NAMALWA (cell line): ENCODE results near the gene SMARCA4.
A peak's percentile ranks its signal among the peaks of the same experiment; 100 is the strongest.
"Not testable (repeated sequence)": the region's sequence is repeated elsewhere in the genome, so short reads cannot be mapped to it uniquely, and the experiment has no call there.

Experiments used
- DNase-seq: peaks from one replicate; pipeline ENCODE4 v3.0.0-alpha.2; 2015; ENCODE audit warnings: low spot score

The SMARCA4 gene

DNA sequence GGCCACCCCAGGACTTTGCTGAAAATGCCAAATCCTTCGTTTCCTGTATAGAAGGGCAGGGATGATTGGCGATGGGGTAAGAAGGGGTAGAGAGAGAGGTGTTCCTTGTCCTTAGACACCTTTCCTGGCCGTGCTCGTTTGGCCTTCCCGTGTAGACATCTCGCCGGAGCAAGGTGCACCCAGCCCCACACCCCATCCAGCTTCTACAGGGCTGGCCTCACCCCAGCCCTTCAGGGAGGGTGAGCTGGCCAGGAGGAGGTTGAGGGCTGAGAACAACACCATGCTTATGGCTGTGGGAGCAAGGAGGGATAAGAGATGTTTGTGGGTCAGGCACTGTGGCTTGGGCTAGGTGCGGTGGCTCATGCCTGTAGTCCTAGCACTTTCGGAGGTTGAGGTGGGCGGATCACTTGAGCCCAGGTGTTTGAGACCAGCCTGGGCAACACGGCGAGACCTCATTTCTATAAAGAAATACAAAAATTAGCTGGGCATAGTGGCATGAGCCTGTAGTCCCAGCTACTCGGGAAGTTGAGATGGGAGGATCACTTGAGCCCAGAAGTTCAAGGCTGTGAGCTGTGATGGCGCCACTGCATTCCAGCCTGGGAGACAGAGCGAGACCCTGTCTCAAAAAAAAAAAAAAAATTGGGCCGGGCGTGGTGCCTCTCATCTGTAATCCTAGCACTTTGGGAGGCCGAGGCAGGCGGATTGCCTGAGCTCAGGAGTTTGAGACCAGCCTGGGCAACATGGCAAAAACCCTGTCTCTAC lies 15.5 kb downstream of the SMARCA4 start:
- no peak for DNase-seq

DNA sequence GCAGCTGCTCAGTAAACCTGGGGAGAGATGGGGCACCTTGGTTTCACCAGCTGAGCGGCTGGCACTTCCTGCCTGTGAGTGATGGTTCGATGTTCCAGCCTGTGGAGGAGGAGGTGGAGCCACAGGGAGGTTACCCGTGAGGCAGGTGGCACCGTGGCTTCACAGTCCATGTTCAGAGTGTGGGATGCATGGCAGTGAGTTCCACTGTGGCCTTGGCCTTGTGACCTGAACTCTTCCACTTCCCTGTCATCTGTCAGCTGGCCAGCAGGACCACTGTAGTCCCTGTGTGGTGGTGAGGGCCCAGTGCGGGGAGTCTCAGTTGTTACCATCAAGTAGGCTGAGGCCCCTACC lies 16.9 kb downstream of the SMARCA4 start:
- no peak for DNase-seq

DNA sequence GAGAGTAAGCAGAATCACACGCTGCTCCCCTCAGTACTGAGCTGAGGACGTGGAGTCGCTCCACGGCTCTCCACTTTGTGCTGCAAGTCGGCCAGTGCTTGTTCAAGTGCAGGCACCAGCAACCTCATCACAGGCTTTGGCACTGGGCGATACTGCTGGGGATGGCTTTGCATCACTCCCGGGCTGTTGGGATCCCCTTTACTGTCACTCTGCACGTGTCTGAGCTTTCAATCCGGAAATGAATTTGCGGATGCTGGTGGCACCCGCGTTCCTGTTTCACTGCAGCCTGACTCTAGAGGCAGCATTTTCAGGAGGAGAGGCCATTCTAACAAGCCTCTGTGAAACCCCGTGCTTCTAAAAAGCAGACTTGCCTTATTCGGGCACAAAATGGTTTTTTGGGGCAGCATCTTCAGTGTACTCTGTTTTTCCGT lies 19.1 kb downstream of the SMARCA4 start:
- peak; percentile 72 for DNase-seq

DNA sequence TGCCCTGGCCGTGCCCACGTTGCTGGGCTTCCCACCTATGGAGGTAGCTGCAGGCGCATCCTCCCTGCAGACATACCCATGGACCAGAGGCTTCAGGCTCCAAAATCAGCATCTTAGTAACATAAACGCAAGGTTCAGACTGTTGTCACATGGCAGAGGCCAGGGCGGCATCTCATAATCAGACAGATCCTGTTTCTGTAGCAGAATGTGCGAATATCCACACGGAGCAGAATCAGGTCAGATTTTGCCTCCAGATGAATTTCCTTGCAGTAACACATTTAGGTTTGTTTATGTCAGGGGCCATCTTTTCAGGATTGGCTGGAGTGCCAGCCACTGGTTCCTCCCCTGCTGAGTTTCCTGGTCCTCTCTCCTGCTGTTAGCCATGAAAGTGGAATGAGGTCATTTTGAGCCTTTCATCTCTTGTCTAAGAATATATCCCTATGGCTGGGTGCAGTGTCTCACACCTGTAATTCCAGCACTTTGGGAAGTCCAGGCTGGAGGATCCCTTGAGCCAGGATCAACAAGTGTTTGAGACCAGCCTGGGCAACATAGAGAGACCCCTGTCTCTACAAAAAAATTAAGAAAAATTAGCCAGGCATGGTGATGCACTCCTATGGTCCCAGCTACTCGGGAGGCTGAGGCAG lies 20.5 kb downstream of the SMARCA4 start:
- no peak for DNase-seq

DNA sequence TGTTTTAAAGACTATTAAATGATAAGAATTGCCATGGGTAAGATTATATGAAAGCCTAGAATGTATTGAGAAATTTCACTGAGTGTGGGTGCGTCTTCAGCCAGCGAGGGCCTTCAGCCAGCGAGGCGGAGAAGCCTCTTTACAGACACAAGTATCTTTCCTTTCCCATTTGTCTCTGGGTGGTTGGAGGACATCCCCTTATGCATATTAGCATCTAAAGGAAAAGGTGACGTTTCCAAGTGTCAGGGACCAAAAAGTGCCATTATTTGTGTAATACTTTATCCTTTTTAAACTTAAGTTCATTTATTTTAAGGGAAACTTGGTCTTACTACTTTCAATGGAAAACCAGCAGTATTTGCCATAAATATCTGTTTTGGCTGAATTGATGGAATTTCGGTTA lies 22.2 kb downstream of the SMARCA4 start:
- DNase-seq = no peak

DNA sequence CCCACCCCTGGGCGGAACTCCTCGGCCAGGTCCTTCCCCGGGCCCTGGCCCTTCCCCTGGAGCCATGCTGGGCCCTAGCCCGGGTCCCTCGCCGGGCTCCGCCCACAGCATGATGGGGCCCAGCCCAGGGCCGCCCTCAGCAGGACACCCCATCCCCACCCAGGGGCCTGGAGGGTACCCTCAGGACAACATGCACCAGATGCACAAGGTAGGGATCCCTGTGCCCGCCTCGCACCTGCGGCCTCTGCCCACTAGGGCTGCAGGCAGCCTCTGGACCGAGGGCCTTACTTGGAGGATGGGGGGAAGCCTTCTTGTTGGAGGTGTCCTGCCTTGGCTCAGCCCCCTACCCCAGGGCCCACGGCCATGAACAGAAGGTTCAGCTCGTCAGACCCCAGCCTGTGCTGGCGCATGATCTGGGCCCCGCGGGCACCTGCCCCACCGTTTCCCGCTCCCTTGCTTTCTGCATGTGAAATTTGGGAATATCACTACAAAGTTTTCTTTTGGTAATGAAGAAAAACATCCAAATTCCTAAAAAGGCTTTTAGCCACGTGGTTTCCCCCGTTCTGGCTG lies 23.4 kb downstream of the SMARCA4 start:
- no peak for DNase-seq

DNA sequence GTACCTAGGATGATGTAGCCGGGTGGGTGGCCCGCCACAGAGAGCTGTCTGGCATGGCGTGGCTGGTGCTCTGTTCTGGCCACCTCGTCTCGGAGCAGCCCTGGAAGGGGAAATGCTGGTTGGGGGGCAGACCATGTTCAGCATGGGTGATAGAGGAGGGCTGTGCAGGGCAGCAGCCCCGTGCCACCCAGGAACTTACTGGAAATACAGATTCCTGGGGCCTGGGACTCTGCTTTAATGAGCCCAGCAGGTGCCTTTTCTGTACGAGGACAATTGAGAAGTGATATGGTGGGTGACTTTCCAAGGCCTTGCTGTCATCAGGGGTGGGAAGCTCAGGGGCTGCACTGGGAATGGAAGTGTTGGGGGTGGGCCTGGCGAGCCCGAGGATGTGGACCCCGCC lies 24.7 kb downstream of the SMARCA4 start:
- no peak for DNase-seq

DNA sequence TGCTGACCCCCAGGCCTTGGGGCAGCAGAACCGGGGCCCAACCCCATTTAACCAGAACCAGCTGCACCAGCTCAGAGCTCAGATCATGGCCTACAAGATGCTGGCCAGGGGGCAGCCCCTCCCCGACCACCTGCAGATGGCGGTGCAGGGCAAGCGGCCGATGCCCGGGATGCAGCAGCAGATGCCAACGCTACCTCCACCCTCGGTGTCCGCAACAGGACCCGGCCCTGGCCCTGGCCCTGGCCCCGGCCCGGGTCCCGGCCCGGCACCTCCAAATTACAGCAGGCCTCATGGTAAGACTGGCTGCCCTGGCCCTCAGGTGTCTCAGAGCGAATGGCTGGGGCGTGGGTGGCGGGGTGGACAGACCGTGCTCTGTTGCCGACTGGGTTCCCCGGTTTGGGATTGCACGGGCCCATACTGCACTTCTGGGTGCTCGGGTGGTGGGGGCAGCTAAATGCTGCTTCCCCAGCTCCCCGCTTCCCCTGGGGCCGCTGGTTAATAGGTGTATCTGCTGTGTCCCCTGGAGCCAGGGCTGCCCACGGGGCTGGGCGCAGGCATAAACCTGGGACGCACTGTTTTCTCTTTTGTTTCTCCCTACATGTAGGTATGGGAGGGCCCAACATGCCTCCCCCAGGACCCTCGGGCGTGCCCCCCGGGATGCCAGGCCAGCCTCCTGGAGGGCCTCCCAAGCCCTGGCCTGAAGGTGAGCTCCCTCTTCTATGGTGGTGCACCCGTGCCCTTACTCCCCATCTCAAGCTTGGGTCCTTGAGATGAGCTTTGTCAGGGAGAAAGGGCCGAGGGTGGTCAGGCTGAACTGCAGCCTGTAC lies 25.7 kb downstream of the SMARCA4 start:
- no peak for DNase-seq

DNA sequence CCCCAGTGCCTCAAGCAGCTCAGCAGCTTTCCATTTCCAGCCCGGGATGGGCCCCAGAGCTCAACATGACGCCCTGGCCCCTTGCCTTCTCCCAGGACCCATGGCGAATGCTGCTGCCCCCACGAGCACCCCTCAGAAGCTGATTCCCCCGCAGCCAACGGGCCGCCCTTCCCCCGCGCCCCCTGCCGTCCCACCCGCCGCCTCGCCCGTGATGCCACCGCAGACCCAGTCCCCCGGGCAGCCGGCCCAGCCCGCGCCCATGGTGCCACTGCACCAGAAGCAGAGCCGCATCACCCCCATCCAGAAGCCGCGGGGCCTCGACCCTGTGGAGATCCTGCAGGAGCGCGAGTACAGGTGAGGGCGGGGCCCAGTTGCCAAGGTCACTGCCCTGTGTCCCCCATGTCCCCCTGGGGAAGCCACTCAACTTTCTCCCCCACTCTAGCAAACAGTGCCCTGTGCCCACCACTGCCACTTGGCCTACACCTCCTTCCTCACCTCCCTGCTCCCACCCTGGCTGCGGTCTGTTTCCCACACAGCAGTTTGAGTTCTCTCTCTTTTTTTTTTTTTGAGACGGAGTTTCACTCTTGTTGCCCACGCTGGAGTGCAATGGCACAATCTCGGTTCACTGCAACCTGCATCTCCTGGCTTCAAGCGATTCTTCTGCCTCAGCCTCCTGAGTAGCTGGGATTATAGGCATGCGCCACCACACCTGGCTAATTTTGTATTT lies 26.9 kb downstream of the SMARCA4 start:
- DNase-seq = no peak

DNA sequence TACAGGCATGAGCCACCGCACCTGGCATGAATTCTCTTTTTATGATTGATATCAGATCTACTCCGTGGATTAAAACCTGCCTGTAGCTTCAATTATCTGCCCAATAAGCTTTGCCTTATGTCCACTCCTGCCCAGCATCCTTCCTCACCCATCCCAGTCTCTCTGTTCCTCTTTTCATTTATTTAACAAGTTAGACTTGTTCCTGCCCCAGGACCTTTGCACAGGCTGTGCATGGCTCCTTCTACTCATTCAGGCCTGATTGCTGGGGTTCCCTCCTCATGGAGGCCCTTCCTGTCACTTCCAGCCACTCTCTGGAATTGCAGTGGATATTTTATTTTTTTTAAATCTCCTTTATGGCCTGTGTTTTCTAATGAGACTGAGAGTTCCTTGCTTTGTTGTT lies 27.6 kb downstream of the SMARCA4 start:
- no peak for DNase-seq

DNA sequence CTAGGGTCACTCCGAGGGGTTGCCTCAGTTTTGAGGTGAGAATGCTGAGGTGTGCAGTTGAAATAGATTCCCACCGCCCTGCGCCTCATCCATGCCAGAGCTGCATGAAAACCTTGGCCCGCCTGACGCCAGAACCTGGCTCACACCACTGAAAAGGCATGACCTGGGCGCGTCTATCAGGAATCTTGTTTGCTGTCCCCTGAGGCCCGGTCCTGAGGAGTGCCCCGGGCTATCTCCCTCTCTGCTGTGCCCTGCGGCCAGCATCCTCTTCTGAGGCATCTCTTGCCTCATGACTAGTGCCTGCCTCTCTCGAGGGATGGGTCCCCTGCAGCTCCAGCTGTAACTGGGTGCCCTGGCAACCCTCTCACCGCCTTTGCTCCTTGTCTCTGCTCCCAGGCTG lies 28.1 kb downstream of the SMARCA4 start:
- DNase-seq = no peak

DNA sequence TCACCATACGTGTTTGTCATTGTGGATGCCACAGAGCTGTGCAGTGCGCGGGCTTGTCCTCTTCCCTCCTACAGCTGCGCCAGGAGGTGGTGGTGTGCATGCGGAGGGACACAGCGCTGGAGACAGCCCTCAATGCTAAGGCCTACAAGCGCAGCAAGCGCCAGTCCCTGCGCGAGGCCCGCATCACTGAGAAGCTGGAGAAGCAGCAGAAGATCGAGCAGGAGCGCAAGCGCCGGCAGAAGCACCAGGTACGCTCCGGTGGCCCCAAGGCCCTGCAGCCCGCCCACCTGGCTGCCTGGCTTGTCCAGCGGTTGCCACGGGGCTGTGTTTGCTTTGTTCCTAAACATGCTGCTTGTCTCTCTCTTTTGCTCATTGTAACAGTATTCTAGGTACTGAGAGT lies 30.2 kb downstream of the SMARCA4 start:
- no peak for DNase-seq

DNA sequence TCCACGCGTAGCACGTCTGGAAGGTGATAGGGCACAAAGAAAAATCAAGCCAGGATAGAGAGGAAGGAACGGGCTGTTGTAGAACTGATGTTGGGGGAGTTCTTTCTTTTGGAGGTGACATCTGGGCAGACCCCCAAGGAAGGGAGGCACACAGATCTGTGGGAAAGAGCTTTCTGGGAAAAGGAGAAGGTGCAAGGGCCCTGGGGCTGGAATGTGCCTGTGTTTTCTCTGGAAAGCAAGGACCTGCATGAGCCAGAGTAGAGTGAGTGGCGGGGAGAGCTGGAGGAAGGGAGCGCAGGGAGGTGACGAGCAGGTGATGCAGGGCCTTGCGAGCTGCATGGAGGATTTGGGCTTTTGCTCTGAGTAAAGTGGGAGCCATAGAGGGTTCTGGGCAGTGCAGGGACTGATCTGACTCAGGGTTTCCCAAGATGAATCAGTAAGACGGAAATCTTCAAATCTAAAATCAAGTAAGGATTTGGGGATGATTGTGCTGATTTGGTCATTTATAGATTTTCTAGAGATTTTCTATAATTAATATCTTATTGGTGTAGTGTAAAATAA lies 30.8 kb downstream of the SMARCA4 start:
- no peak for DNase-seq

DNA sequence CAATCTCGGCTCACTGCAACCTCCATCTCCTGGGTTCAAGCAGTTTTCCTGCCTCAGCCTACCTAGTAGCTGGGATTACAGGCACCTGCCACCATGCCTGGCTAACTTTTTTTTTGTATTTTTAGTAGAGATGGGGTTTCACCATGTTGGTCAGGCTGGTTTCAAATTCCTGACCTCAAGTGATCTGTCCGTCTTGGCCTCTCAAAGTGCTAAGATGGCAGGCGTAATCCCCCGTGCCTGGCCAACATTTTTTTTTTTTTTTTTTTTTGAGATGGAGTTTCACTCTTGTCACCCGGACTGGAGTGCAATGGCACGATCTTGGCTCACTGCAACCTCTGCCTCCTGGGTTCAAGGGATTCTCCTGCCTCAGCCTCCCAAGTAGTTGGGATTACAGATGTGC lies 31.3 kb downstream of the SMARCA4 start:
- not testable (repeated sequence) for DNase-seq

DNA sequence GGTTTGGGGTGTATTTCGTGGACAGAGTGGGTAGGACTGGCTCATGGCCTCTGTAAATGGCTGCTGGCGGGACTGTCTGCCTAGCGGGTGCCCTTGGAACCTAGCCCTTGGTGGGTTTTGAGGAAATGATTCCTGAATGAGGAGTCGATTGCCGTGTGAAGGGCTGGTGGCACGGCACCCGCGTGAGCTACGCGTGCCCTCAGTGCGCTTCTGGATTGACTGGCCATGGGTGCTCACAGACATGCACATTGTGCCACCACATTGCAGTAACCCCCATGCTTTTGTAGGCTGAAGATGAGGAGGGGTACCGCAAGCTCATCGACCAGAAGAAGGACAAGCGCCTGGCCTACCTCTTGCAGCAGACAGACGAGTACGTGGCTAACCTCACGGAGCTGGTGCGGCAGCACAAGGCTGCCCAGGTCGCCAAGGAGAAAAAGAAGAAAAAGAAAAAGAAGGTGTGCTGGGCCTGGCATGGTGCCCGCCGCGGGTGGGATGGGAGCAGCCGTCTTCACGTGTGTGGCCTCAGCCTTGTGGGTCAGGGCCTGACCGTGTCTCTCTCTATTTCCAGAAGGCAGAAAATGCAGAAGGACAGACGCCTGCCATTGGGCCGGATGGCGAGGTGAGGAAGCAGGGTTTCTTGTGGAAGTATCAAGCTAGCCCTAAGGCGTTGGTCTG lies 35.2 kb downstream of the SMARCA4 start:
- no peak for DNase-seq

DNA sequence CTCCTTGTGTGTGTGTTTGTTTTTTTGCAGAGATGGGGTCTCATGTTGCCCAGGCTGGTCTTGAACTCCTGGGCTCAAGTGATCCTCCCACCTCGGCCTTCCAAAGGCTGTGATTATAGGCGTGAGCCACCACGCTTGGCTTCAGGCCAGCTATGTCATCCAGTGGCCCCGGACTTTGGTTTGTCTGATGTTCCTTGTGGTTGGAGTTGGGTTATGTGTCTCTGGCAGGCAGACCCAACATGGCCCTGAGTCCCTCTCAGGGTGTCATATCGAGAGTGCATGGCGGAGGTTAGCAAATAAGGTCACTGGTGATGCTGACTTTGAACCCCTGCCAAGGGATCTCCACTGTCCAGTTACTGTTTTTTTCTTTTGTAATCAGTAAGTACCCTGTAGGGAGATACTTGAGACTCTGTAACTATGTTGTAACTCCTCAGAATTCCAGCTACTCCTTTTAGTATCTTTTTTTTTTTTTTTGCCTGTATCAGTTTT lies 37.3 kb downstream of the SMARCA4 start:
- DNase-seq = no peak

DNA sequence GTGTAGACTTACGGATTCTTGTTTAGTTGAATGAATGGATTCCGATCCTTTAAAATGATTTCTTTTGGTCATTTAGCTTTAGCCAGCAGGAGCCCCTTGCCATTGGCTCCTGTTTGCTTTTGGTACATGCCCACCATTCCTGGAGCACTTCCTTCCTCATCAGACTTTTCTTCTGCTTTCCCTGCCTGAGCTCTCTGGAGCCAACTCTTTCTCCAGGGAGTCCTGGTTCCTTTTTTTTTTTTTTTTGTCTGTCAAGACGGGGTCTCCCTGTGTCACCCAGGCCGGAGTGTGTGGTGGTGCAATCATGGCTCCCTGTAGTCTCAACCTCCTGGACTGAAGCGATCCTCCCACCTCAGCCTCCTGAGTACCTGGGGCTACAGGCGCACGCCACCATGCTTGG lies 37.8 kb downstream of the SMARCA4 start:
- DNase-seq = no peak

DNA sequence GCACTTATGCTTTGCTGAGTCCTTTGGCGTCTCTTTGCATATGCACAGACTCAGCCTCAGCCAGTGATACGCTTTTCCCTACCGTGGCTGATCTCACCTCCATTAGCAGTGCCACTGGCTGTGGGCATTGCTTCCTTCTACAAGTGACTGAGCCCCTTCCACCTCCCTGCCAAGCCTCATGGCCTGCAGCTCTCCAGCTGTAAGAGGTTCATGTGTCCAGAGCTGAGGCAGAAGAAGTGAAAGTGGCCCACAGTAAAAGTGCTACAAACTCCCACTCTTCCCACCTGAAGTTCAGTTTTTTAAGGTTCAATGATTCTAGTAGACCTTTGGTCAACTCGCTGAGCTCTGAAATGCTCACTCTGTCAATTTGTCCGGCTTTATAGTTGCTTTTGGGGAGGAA lies 44.7 kb downstream of the SMARCA4 start:
- no peak for DNase-seq

DNA sequence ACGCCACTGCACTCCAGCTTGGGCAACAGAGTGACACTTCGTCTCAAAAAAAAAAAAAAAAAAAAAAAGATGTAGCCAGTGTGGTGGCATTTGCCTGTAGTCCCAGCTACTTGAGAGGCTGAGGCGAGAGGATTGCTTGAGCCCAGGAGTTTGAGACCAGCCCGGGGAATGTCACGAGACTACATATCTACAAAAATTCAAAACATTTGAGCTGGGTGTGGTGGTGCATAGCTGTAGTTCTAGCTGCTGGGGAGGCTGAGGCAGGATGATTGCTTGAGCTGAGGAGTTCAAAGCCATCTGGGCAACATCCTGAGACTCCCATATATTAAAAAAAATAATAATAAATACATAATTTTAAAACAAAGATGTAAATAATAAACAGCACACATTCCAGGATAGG lies 46.6 kb downstream of the SMARCA4 start:
- DNase-seq = no peak

DNA sequence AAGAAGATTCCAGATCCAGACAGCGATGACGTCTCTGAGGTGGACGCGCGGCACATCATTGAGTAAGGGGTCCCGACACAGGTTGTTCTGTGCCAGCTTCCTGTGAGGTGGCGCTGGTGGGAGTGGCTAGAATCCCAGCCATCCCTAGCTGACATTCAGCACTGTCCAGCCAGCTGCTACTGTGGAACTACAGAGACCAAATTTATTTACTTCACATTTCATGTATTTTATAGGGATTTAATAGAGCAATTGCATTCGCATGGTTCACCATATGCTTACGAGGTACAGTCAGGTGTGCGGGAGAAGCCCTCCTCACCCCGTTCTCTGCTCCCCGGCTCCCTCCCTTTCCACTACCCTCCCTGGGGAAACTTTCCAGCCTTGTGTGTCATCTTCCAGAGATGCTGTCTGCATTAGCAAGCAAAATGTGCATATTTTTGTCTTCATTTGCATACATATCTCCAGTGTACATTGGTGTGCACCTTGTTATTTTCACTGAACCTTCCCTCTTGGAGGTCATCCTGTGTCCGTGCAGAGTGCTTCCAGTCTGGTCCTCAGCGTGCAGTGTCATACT lies 47.2 kb downstream of the SMARCA4 start:
- DNase-seq = no peak

DNA sequence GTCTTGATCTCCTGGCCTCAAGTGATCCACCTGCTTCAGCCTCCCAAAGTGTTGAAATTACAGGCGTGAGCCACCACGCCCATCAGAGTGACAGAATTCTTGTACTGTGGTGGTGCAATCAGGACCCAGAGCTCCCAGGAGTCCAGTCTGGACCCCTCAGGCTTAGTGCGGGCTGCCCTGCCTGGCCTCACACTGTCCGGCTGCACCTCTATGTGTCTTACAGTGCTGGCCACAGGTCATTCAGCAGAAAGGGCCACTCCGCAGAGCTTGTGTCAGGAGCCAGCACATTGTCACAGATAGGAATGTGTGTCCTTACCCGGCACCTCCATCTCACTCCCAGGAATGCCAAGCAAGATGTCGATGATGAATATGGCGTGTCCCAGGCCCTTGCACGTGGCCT lies 49.2 kb downstream of the SMARCA4 start:
- no peak for DNase-seq
